HG02870 (cell line): ENCODE results near the gene ZNF827.

Experiments used
- ATAC-seq: cut with Tn5 transposase; IDR thresholded peaks from one replicate; pipeline ENCODE4 v1.9.1; 2021; ENCODE audit warnings: mild to moderate bottlenecking, moderate library complexity; ENCODE audit not compliant: unreplicated experiment

ZNF827 gene

GRCh38 chr4:145895056-145895455 is 43.6 kb downstream of the ZNF827 start:
- no peak for ATAC-seq

- ATAC-seq: no peak
These were observed 46.7 kb downstream of the ZNF827 start for GRCh38 chr4:145891958-145892357.

- no peak for ATAC-seq
These were observed 47.9 kb downstream of the ZNF827 start for GRCh38 chr4:145890689-145891088.

- ATAC-seq: no peak
These were observed 50.2 kb downstream of the ZNF827 start for GRCh38 chr4:145888393-145888792.

- no peak for ATAC-seq
These were observed 51.2 kb downstream of the ZNF827 start for GRCh38 chr4:145887241-145887991.

GRCh38 chr4:145886871-145887240 is 51.8 kb downstream of the ZNF827 start:
- no peak for ATAC-seq

GRCh38 chr4:145885666-145886065 is 53.0 kb downstream of the ZNF827 start:
- ATAC-seq: no peak

- no peak for ATAC-seq
These were observed 53.8 kb downstream of the ZNF827 start for GRCh38 chr4:145884775-145885174.

- no peak for ATAC-seq
These were observed 55.4 kb downstream of the ZNF827 start for GRCh38 chr4:145883101-145883694.

- no peak for ATAC-seq
These were observed 56.0 kb downstream of the ZNF827 start for GRCh38 chr4:145882604-145883003.

- ATAC-seq: peak; percentile 67
These were observed 56.6 kb downstream of the ZNF827 start for GRCh38 chr4:145881989-145882388.

- peak; percentile 39 for ATAC-seq
These were observed 57.0 kb downstream of the ZNF827 start for GRCh38 chr4:145881576-145881975.

- no peak for ATAC-seq
These were observed 58.2 kb downstream of the ZNF827 start for GRCh38 chr4:145880355-145880960.

GRCh38 chr4:145879598-145879997 is 59.0 kb downstream of the ZNF827 start:
- ATAC-seq: no peak

GRCh38 chr4:145878501-145879435 is 59.9 kb downstream of the ZNF827 start:
- no peak for ATAC-seq

GRCh38 chr4:145876531-145877180 is 62.0 kb downstream of the ZNF827 start:
- no peak for ATAC-seq

- ATAC-seq: no peak
These were observed 64.7 kb downstream of the ZNF827 start for GRCh38 chr4:145873901-145874300.

- ATAC-seq: no peak
These were observed 67.4 kb downstream of the ZNF827 start for GRCh38 chr4:145871209-145871608.

GRCh38 chr4:145870155-145871020 is 68.2 kb downstream of the ZNF827 start:
- no peak for ATAC-seq
